ENCODE results near the gene ZNF324. TPM values are rescaled to one million over a fixed set of nuclear protein-coding genes. Genes with fewer than 3 reads are reported as not detected.

Gene ZNF324
- total and polyA plus RNA-seq, 9 of the 15 experiments (the other 6 are each of a cell fraction or from before 2014, with no cell fraction given): 0.92 to 16.4 (median 5.3) TPM

- TF ChIP-seq ZNF592 (IDR thresholded peaks at IDR 0.05) (no peak), DEAF1 (CRISPR knock-in tag; IDR thresholded peaks at IDR 0.05) (no peak), RBFOX2 (IDR thresholded peaks at IDR 0.05; ENCODE audit: low read depth, low read length) (0 out of 2 replicates have a peak, but pooled peaks have one; percentile 21), ZNF311 (CRISPR knock-in tag; IDR thresholded peaks at IDR 0.05) (no peak)
Measured at GRCh38 chr19:58469241-58470013, 2.5 kb downstream of the ZNF324 start (continued).

All from K562 (cell line).